Mononuclear cell (primary cell): Measurements from ENCODE around the gene PWWP2B. TPM values are rescaled to one million over a fixed set of nuclear protein-coding genes. Genes with fewer than 3 reads are reported as not detected.

Source experiments
- H3K27me3 ChIP-seq: 2 replicates; pipeline ENCODE4 v1.6.0; 2011; ENCODE audit warnings: low read length, control low read depth; ENCODE audit not compliant: insufficient read depth
- H3K4me1 ChIP-seq: 2 replicates; pipeline ENCODE4 v1.5.1; 2011; ENCODE audit warnings: mild to moderate bottlenecking, low read length, control low read depth; ENCODE audit not compliant: insufficient read depth
- H3K4me3 ChIP-seq: 2 replicates; pipeline ENCODE4 v1.5.1; 2011; ENCODE audit warnings: mild to moderate bottlenecking, low read length, moderate library complexity
- H3K9me3 ChIP-seq: 2 replicates; pipeline ENCODE4 v1.5.1; 2011; ENCODE audit warnings: low read depth, mild to moderate bottlenecking, control low read depth, low read length
- total RNA-seq: library from RNA; depleted of rRNA; stranded (reverse); fragments of >200 nt; gene quantifications from one replicate; pipeline ENCODE4 v1.2.3, GENCODE V29; 2012

The PWWP2B gene
- total RNA-seq, 1 donor, result 17.9 TPM

- Histone ChIP-seq H3K27me3 (no peaks in the 10 kb centered on the region), H3K9me3 (no peaks in the 10 kb centered on the region), H3K4me3 (no peak overlapping the region), H3K4me1 (peaks cover 8% of the 10 kb centered on the region)
These were observed 61.1 kb downstream of the PWWP2B start for GRCh38 chr10:132458071-132458585.

GRCh38 chr10:132458586-132459300 is 61.7 kb downstream of the PWWP2B start:
- H3K27me3 ChIP-seq, result no peaks in the 10 kb centered on the region
- H3K4me3 ChIP-seq, result no peak overlapping the region
- peaks cover 4% of the 10 kb centered on the region for H3K4me1 ChIP-seq
- H3K9me3 ChIP-seq, result no peaks in the 10 kb centered on the region

- no peaks in the 10 kb centered on the region for H3K9me3 ChIP-seq
- H3K4me1 ChIP-seq, result peaks cover 4% of the 10 kb centered on the region
- H3K4me3 ChIP-seq, result no peak overlapping the region
- no peaks in the 10 kb centered on the region for H3K27me3 ChIP-seq
These were observed 62.5 kb downstream of the PWWP2B start for GRCh38 chr10:132459301-132460003.

- H3K4me1 ChIP-seq, result peaks cover 4% of the 10 kb centered on the region
- H3K9me3 ChIP-seq, result no peaks in the 10 kb centered on the region
- no peaks in the 10 kb centered on the region for H3K27me3 ChIP-seq
- H3K4me3 ChIP-seq, result no peak overlapping the region
These were observed 63.1 kb downstream of the PWWP2B start for GRCh38 chr10:132460071-132460470.

- H3K4me3 ChIP-seq, result no peak overlapping the region
- peaks cover 4% of the 10 kb centered on the region for H3K4me1 ChIP-seq
- H3K27me3 ChIP-seq, result no peaks in the 10 kb centered on the region
- H3K9me3 ChIP-seq, result no peaks in the 10 kb centered on the region
These were observed 63.7 kb downstream of the PWWP2B start for GRCh38 chr10:132460691-132461090.

- H3K4me3 ChIP-seq, result no peak overlapping the region
- H3K4me1 ChIP-seq, result peaks cover 4% of the 10 kb centered on the region
- H3K27me3 ChIP-seq, result no peaks in the 10 kb centered on the region
- no peaks in the 10 kb centered on the region for H3K9me3 ChIP-seq
These were observed 64.2 kb downstream of the PWWP2B start for GRCh38 chr10:132461103-132461682.

- H3K27me3 ChIP-seq, result no peaks in the 10 kb centered on the region
- peaks cover 4% of the 10 kb centered on the region for H3K4me1 ChIP-seq
- H3K4me3 ChIP-seq, result no peak overlapping the region
- H3K9me3 ChIP-seq, result no peaks in the 10 kb centered on the region
These were observed 64.8 kb downstream of the PWWP2B start for GRCh38 chr10:132461683-132462231.

GRCh38 chr10:132462463-132463332 is 65.7 kb downstream of the PWWP2B start:
- Histone ChIP-seq H3K4me3 (no peak overlapping the region), H3K27me3 (no peaks in the 10 kb centered on the region), H3K4me1 (peaks cover 4% of the 10 kb centered on the region), H3K9me3 (no peaks in the 10 kb centered on the region)

GRCh38 chr10:132463333-132464255 is 66.6 kb downstream of the PWWP2B start:
- peaks cover 2% of the 10 kb centered on the region for H3K4me1 ChIP-seq
- H3K27me3 ChIP-seq, result no peaks in the 10 kb centered on the region
- no peak overlapping the region for H3K4me3 ChIP-seq
- H3K9me3 ChIP-seq, result no peaks in the 10 kb centered on the region

- H3K9me3 ChIP-seq, result no peaks in the 10 kb centered on the region
- H3K4me1 ChIP-seq, result no peaks in the 10 kb centered on the region
- no peak overlapping the region for H3K4me3 ChIP-seq
- no peaks in the 10 kb centered on the region for H3K27me3 ChIP-seq
These were observed 67.5 kb downstream of the PWWP2B start for GRCh38 chr10:132464256-132465192.

- Histone ChIP-seq H3K4me1 (no peaks in the 10 kb centered on the region), H3K9me3 (no peaks in the 10 kb centered on the region), H3K4me3 (no peak overlapping the region), H3K27me3 (no peaks in the 10 kb centered on the region)
These were observed 68.3 kb downstream of the PWWP2B start for GRCh38 chr10:132465193-132465888.

GRCh38 chr10:132465889-132466519 is 69.0 kb downstream of the PWWP2B start:
- no peaks in the 10 kb centered on the region for H3K9me3 ChIP-seq
- H3K4me1 ChIP-seq, result no peaks in the 10 kb centered on the region
- H3K4me3 ChIP-seq, result no peak overlapping the region
- H3K27me3 ChIP-seq, result no peaks in the 10 kb centered on the region
